KOPT-K1 (cell line): ENCODE data around the gene DNAH8.

Source experiments
- H3K27ac ChIP-seq: fragments of 200-600 bp; sonication (generic); 2 replicates; pipeline ENCODE4 v1.5.1; 2016; ENCODE audit warnings: antibody characterized with exemption, mild to moderate bottlenecking, low read depth, low read length; ENCODE audit not compliant: poor library complexity, severe bottlenecking
- H3K36me3 ChIP-seq: fragments of 200-600 bp; sonication (generic); 2 replicates; pipeline ENCODE4 v1.5.1; 2017; ENCODE audit warnings: antibody characterized with exemption, mild to moderate bottlenecking, low read length, moderate library complexity; ENCODE audit not compliant: insufficient read depth
- H3K9me3 ChIP-seq: fragments of 200-600 bp; sonication (generic); 2 replicates; pipeline ENCODE4 v1.5.1; 2017; ENCODE audit warnings: antibody characterized with exemption, low read length, mild to moderate bottlenecking; ENCODE audit not compliant: insufficient read depth, poor library complexity, severe bottlenecking

The DNAH8 gene

DNA sequence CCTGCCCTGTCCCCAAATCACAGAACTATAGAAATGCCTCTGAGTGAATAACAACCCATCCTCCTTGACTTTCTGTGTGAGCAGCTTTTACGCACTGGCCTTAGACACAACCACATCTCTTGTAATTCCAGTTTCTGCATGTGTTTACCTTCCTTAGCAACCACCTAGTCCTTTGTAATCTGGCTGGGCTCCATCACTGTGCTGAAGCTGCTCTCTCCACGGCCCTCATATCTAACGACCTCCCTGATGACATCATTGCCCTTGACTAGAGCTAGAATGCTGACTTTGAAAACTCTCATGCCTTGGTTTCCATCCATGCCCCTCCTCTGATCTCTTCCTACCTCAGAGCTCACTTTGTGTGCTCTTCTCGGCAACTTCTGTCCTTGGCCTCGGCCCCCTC, 303.0 kb downstream of the DNAH8 start:
- Histone ChIP-seq H3K36me3 (no peaks in the 10 kb centered on the region), H3K27ac (no peak overlapping the region), H3K9me3 (no peaks in the 10 kb centered on the region)

DNA sequence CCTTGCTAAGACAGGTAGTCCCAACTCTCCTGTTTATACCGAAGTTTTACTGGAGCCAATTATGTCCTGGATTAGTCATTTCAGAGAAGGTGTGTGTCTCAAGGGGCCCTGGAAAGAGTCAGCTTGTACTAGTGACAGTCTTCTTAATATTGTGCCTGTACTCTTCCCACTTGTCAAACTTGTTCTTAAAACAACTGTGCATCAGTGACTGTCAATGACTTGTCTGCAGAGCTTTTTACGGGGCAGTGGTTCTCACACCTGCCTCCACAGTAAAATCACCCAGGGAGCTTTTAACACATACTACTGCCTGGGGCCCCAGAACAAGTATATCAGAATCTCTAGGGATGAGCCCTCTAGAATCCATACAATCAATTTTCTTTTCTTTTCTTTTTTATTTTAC, 305.0 kb downstream of the DNAH8 start:
- no peaks in the 10 kb centered on the region for H3K9me3 ChIP-seq
- no peaks in the 10 kb centered on the region for H3K36me3 ChIP-seq
- no peak overlapping the region for H3K27ac ChIP-seq

DNA sequence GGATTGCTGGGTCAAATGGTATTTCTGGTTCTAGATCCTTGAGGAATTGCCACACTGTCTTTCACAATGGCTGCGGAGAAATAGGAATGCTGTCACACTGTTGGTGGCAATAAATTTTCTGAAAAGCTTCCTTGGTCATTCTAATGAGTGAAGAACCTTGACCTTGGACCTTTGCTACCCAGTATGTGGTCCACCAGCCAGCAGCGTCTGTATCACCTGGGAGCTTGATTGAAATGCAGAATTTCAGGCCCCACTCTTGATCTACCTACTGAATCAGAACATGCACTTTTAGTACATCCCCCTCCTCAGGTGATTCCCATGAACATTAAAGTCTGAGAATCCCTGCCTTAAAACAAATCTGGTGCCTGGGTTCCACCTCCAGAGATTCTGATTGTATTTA, 305.9 kb downstream of the DNAH8 start:
- H3K36me3 ChIP-seq, result no peaks in the 10 kb centered on the region
- H3K27ac ChIP-seq, result no peak overlapping the region
- H3K9me3 ChIP-seq, result no peaks in the 10 kb centered on the region

DNA sequence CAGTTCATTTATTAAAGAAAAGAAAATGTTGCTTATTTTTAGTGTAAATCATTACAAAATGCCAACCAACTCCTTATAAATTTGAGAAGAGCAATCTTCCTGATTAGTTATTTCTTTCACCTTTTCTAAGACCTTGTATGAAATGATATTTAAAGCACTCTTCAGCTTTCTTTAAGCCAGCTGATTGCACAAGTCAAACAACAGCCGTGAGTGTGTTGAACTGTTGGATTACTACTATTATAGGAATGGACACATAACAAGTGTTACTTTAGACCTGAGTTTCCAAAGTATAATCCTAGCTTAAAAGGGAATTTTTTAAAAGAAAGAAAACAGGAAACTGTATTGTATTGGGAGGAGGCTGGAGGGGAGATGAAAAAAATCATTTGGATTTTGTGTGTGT, 306.7 kb downstream of the DNAH8 start:
- Histone ChIP-seq H3K9me3 (no peaks in the 10 kb centered on the region), H3K27ac (no peak overlapping the region), H3K36me3 (no peaks in the 10 kb centered on the region)

DNA sequence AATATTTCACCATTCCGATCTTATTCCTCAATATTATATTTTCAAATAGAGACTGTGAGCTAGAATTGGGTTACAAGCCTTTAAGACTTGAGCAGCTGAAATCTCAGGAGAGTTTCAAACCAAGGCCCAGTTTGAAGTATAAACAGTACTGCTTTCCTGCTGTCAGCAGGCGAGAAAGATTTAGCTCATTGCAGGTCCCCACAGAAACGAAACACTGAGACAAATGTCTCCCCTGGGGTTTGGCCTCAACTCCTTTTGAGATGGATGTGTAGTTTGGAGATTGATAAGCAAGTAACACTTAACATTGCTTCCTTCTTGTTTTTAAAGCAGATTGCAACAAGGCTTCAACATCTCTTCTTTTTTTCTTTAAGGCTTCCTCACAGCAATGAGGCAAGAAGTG, 311.1 kb downstream of the DNAH8 start:
- Histone ChIP-seq H3K36me3 (no peaks in the 10 kb centered on the region), H3K9me3 (no peaks in the 10 kb centered on the region), H3K27ac (no peak overlapping the region)

DNA sequence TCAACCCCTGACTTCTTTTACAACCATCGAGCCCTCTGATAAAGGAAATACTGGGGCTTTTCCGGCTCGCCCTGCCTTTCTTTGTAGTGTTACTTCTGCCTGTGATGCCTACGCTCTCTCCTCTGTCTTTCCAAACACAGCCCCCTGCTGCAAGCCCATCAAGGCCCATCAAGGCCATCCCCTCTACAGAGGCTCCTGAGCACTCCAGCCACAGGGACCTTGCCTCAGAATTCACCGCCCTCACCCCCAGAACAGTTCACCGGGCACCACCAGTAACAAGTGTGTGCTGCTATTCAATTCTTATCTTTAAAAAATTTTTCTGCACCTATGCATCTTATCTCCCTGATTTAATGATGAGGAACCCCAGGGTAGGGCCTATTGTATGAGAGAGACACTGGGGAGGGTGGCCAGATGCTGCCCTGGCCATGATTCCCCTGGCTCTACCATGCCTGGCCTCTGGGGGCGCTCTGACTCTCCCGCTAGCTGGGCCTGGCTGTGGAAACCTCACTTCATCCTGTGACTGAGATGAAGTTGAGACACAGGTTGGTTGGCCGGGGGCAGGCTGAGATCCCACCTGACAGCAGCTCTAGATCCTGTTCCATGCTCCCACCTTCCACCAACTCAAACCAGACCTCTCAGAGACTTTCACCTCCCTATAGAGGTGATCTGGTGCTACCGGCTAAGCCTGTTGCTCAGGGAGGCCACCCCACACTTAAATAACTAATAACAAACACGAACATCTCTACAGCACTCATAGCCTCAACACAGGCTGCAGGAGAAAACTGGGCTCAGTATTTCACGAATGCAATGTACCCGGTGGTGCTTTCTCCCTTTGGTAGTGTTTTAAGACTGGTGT, 314.3 kb downstream of the DNAH8 start:
- Histone ChIP-seq H3K27ac (no peak overlapping the region), H3K36me3 (no peaks in the 10 kb centered on the region), H3K9me3 (no peaks in the 10 kb centered on the region)

DNA sequence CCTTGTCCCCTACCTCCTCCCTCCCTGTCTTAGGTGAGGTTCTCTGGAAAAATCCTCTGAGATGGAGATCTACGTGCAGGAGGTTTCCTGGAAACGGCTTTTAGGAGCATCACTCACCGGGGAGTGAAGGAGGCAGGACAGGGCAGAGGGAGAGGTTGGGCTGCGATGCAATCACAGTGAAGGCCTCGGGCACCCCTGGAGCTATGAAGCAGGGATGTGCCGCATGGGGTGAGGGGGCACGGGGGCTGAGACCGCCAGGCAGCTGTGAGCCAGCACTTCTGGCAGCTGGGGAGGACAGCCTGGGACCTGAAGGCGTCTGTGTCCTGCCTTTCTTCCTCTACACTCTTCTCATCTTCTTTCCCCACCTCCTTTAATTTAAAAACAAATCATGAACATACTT, 320.6 kb downstream of the DNAH8 start:
- no peak overlapping the region for H3K27ac ChIP-seq
- H3K36me3 ChIP-seq, result no peaks in the 10 kb centered on the region
- no peaks in the 10 kb centered on the region for H3K9me3 ChIP-seq

DNA sequence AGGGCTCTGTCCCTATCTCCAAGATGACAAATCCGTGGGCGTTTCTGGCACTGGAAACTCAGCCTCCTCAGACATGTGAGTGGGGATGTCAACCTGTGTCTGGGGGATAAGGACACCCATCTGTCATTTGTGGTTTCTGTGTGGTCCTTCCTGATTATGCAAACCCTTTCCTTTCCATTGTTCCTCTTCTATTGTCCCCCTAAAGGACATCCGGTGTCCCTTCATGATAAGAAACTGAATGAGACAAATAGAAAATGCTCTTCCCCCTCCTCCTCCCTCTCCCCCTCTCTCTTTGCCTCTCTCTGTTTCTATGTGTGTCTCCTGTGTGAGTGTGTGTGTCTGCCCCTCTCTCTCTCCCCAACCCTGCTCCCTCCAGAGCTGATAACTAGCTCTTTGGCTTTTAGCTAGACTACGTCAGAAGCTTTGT, 322.0 kb downstream of the DNAH8 start:
- Histone ChIP-seq H3K36me3 (no peaks in the 10 kb centered on the region), H3K27ac (no peak overlapping the region), H3K9me3 (no peaks in the 10 kb centered on the region)

DNA sequence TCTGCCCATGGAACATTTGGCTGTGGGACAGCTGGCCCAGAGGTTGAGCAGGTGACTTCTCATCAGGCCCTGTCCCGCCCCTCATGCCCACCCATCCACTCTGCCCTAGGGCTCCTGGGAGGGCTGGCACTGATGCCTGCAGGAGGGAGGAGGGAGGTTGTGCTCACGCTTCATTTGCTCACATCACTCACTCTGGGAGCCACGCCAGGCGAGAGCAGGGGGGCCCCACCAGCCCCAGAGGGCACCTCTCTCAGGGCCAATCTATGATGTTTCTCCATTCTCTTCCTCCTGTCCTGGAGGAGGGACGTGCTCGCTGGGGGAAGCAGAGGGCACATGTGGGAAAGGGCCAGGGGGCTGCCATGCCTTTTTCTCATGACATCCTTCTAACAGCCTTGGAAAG, 322.6 kb downstream of the DNAH8 start:
- H3K36me3 ChIP-seq, result no peaks in the 10 kb centered on the region
- no peak overlapping the region for H3K27ac ChIP-seq
- no peaks in the 10 kb centered on the region for H3K9me3 ChIP-seq

DNA sequence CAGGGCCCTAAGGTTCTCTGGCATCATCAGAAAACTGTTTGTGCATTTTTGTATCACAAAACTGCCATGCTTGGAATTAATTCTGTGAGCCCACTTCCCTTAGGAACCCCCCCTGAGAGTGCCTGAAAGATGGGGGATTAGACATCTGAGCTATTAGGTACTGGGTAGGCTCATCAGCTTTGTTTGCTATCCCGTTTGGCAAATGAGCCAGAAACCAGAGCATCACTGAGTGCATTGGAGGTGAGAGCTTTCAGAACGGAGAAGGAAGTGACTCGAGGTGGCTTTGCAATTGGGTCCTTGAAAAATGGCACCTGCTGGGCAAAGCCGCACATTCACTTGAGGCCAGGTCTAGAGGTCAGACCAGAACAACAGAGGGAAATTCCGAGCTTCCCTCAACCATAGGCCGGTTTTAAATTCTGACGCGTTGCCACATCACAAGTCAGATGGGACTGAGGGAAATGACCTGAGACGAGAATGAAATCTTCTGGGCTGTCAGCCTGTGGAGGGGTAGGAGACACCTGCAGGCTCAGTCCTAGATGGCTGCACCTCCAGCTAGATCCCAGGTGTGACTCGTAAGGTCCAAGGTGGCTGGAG, 325.1 kb downstream of the DNAH8 start:
- Histone ChIP-seq H3K36me3 (no peaks in the 10 kb centered on the region), H3K27ac (no peak overlapping the region)

DNA sequence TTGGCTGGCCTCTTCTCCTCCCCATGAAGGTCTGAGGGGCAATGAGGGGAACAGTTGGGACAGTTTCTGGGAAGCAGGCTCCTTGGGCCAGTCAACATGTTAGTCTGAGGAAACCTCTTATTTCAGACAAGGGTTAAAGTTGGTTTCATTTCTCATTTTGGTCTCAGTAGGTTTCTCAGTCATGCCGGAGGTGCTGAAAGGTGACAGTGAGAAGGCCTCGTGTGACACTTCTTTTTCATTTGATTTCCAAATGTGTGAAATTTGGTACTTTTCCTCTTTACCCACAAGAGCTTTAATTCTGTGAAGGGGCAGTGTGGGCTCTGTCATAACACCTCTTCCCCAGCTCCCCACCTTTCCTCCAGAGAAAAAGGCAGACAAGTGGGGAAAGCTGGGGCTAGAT, 326.0 kb downstream of the DNAH8 start:
- Histone ChIP-seq H3K36me3 (no peaks in the 10 kb centered on the region), H3K27ac (no peak overlapping the region), H3K9me3 (no peaks in the 10 kb centered on the region)

More for the DNA sequence above, 325.1 kb downstream of the DNAH8 start:
- H3K9me3 ChIP-seq, result no peaks in the 10 kb centered on the region

DNA sequence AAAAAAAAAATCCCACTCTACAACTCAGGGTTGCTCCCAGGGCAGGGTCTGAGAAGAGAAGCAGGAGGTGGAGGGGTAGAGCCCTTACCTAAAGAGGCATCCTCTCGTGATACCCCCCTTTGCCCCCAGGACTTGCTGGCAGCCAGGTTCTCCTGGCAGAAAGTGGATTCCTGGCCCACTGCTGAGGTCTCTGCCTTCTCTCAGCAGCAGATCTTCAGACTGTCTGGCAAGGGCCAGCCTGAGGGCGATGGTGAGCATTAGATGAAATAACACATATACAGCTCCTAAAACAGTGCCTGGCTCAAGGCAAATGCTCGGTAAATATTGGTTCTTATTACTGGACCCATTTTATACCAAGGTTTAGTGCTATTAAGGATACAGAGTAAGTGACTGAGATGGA, 328.7 kb downstream of the DNAH8 start:
- Histone ChIP-seq H3K36me3 (no peaks in the 10 kb centered on the region), H3K9me3 (no peaks in the 10 kb centered on the region), H3K27ac (no peak overlapping the region)

DNA sequence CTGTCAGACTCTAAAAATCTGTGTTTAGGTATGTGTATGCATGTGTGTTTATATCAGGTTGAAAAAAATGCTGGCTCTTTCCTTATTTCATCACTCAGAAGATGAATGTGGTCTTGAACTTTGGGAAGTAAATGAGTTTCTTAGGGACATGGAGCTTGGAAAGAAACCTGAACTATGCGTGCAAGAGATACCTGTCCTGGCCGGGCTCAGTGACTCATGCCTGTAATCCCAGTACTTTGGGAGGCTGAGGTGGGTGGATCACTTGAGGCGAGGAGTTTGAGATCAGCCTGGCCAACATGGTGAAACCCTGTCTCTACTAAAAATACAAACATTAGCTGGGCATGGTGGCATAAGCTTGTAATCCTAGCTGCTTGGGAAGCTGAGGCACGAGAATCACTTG, 329.1 kb downstream of the DNAH8 start:
- Histone ChIP-seq H3K9me3 (no peaks in the 10 kb centered on the region), H3K27ac (no peak overlapping the region), H3K36me3 (no peaks in the 10 kb centered on the region)

DNA sequence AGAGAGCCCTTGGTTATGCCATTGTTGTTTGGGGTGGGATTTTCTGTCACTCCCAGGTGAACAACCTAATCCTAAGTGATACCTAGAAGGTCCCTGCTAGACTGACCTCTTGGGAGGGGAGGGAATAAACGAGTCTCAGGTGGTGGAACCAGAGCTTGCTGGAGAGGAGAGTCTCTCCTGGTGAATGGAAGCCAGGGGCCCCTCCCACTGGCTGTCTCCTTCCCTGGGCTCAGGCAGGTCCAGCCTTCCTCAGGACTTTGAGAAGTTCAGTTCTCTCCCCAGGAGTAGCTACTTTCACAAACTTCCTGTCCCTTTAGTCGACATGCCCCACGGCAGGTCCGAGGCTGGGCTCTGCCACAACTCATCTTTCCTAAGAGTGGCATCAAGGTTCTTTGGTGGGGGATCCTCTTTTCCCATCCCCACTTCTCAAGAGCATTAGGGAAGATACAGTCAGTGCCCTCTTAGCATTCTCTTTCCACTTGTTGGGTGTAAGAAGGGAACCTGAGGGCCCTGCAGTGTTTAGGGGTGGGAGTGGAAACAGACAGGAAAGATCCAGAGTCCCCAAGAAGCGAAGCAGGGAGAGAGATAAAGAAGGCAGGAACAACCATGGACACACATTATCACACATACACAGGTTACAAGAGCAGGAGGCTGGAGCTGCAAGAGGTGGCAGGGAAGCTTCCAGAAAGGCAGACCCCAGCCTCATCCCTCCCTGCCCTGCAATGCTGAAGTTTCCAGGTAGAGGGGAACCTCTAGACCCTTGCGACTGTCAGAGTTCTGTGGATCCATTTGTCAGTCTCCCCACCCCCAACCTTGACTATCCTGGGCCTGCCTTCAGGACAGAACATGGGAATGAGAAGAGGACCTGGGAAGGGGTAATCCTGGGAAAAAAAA, 332.6 kb downstream of the DNAH8 start:
- no peaks in the 10 kb centered on the region for H3K9me3 ChIP-seq
- H3K27ac ChIP-seq, result no peak overlapping the region
- no peaks in the 10 kb centered on the region for H3K36me3 ChIP-seq
